K562 (cell line): Measurements from ENCODE around the gene DOP1A.

Experiments
- HDAC1 ChIP-seq, 2 experiments: fragments of 450-650 bp; IDR thresholded peaks; 2 replicates each; pipeline ENCODE4 v1.6.1; 2016 to 2017; ENCODE audit warnings: inconsistent platforms in 1 of 2, mild to moderate bottlenecking in 1 of 2, moderate library complexity in 1 of 2
- TF ChIP-seq, protein P1 (sequence below), 2 experiments: fragments of 450-650 bp; formaldehyde crosslinking in 1 of 2; IDR thresholded peaks; 2 replicates each; pipeline versions ENCODE4 v1.4.0 to v1.6.1; 2014 to 2020; ENCODE audit warnings: mild to moderate bottlenecking in 2 of 2, borderline replicate concordance in 1 of 2, low read depth in 1 of 2

DNA sequence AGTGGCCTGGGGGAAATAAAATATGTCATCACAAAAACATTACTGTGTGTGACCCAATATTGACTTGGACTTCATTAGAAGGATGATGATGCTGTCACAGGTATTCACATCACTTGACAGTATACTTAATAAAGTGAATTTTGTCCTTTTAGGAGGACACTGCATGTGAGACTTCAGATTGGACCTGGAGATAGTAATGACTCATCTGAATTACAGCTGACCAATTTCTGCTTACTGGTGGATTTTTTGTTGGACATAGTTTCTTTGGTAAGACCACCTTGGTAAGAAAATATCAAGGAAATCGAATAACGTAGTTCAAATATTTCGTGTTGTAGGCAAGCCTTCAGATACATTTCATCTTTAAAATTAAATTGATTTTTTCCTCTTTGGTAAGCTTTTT is 57.1 kb downstream of the DOP1A start:
- no peak for TF ChIP-seq HDAC1 (IDR thresholded peaks at IDR 0.05)
- TF ChIP-seq, protein P1, sequence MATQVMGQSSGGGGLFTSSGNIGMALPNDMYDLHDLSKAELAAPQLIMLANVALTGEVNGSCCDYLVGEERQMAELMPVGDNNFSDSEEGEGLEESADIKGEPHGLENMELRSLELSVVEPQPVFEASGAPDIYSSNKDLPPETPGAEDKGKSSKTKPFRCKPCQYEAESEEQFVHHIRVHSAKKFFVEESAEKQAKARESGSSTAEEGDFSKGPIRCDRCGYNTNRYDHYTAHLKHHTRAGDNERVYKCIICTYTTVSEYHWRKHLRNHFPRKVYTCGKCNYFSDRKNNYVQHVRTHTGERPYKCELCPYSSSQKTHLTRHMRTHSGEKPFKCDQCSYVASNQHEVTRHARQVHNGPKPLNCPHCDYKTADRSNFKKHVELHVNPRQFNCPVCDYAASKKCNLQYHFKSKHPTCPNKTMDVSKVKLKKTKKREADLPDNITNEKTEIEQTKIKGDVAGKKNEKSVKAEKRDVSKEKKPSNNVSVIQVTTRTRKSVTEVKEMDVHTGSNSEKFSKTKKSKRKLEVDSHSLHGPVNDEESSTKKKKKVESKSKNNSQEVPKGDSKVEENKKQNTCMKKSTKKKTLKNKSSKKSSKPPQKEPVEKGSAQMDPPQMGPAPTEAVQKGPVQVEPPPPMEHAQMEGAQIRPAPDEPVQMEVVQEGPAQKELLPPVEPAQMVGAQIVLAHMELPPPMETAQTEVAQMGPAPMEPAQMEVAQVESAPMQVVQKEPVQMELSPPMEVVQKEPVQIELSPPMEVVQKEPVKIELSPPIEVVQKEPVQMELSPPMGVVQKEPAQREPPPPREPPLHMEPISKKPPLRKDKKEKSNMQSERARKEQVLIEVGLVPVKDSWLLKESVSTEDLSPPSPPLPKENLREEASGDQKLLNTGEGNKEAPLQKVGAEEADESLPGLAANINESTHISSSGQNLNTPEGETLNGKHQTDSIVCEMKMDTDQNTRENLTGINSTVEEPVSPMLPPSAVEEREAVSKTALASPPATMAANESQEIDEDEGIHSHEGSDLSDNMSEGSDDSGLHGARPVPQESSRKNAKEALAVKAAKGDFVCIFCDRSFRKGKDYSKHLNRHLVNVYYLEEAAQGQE (IDR thresholded peaks at IDR 0.05; ENCODE audit: borderline replicate concordance): no peak
- TF ChIP-seq, protein P1 (CRISPR knock-in tag; IDR thresholded peaks at IDR 0.05; ENCODE audit: low read depth): no peak
